Measurements from ENCODE around the gene MAPK8IP3. TPM values are rescaled to one million over a fixed set of nuclear protein-coding genes. Genes with fewer than 3 reads are reported as not detected.

Gene MAPK8IP3
- polyA plus RNA-seq, 1 donor (not counting 4 experiments of a cell fraction or from before 2014, with no cell fraction given), result 11.7 TPM

DNA sequence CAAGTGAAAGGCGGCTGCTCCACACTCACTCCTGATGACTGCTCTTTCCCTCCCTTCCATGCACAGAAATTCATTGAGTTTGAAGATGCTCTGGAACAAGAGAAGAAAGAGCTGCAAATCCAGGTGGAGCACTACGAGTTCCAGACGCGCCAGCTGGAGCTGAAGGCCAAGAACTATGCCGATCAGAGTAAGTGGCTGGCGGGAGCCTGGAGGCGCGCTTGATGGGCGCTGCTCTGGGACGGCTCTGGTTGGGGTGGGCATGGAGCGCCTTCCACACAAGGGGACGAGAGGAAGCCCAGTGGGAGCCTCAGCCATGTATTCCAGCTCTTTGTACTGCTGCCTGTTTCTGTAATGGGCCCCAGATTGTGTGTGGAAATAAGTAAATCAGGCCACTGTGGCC lies 18.5 kb downstream of the MAPK8IP3 start:
- Histone ChIP-seq H4K20me1 (ENCODE audit: control insufficient read depth, extremely low read depth, insufficient read depth, low read length) (peaks cover 2% of the 10 kb centered on the region), H3K27me3 (ENCODE audit: control insufficient read depth, extremely low read depth, insufficient read depth, low read length) (no peaks in the 10 kb centered on the region), H3K9me3 (ENCODE audit: control insufficient read depth, low read depth, low read length) (no peaks in the 10 kb centered on the region), H3K4me3 (ENCODE audit: control insufficient read depth in 2 of 3, extremely low read depth in 1 of 3, insufficient read depth in 2 of 3, low read depth in 1 of 3, low read length in 3 of 3) (no peak overlapping the region), H2AFZ (ENCODE audit: control insufficient read depth, low read length) (no peak overlapping the region), H3K27ac (ENCODE audit: control insufficient read depth, insufficient read depth, low read length) (no peak overlapping the region), H3K9ac (ENCODE audit: control insufficient read depth, extremely low read depth, insufficient read depth, low read length) (no peak overlapping the region), H3K79me2 (ENCODE audit: control insufficient read depth, insufficient read depth, low read length) (peaks cover 10% of the 10 kb centered on the region), H3K4me1 (ENCODE audit: control insufficient read depth, extremely low read depth, insufficient read depth, low read length) (peaks cover 17% of the 10 kb centered on the region), H3K36me3 (ENCODE audit: control insufficient read depth in 2 of 2, extremely low read depth in 1 of 2, insufficient read depth in 2 of 2, low read length in 2 of 2) (peaks cover 2 to 20% of the 10 kb centered on the region in 2 experiments), H3K9me1 (ENCODE audit: control insufficient read depth, extremely low read depth, insufficient read depth, low read length) (no peaks in the 10 kb centered on the region), H3K4me2 (ENCODE audit: control insufficient read depth, extremely low read depth, insufficient read depth, low read depth, low read length) (no peak overlapping the region)
- no peak for FAIRE-seq
- no peak for TF ChIP-seq EZH2 (IDR thresholded peaks at IDR 0.05; ENCODE audit: low read length)
- TF ChIP-seq, protein P1, sequence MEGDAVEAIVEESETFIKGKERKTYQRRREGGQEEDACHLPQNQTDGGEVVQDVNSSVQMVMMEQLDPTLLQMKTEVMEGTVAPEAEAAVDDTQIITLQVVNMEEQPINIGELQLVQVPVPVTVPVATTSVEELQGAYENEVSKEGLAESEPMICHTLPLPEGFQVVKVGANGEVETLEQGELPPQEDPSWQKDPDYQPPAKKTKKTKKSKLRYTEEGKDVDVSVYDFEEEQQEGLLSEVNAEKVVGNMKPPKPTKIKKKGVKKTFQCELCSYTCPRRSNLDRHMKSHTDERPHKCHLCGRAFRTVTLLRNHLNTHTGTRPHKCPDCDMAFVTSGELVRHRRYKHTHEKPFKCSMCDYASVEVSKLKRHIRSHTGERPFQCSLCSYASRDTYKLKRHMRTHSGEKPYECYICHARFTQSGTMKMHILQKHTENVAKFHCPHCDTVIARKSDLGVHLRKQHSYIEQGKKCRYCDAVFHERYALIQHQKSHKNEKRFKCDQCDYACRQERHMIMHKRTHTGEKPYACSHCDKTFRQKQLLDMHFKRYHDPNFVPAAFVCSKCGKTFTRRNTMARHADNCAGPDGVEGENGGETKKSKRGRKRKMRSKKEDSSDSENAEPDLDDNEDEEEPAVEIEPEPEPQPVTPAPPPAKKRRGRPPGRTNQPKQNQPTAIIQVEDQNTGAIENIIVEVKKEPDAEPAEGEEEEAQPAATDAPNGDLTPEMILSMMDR (optimal IDR thresholded peaks at IDR 0.05 in 1 of 3, IDR thresholded peaks at IDR 0.05 in 1 of 3, conservative IDR thresholded peaks at IDR 0.05 in 1 of 3; ENCODE audit: extremely low read depth in 1 of 3, insufficient read depth in 2 of 3, low read length in 3 of 3), result no peak
- dilution Hi-C loops (cut with MboI; ENCODE audit: extremely low pct_ligation_motif_present, low sequenced_read_pairs), result no loop called here
- DNase-seq (ENCODE audit: low read depth, low spot score), result no peak

DNA sequence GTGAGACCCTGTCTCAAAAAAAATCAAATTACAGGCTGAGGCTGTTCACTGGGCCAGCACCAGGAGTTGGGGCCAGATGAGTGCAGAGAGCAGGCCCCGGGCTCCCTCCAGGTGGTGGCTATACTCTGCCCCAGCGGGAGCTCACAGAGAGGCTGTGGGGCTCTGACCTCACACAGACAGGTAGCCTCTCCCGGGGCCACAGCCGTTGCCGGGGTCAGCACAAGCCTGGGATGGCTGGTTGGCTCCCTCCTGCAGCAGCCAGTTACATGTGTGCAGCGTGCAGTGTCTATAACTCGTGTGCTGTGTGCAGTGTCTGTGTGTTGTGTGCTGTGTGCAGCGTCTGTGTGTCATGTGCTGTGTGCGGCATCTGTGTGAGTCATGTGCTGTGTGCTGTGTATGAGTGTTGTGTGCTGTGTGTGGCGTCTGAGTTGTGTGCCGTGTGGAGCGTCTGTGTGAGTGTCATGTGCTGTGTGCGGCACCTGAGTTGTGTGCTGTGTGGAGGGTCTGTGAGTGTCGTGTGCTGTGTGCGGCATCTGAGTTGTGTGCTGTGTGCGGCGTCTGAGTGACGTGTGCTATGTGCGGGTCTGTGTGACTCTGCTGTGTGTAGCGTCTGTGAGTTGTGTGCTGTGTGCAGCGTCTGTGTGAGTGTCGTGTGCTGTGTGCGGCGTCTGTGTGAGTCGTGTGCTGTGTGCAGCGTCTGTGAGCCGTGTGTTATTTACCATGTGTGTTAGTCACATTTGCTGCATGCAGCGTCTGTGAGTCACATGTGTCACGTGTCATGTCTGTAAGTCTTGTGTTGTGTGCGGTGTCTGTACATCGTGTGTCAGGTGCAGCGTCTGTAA lies 20.9 kb downstream of the MAPK8IP3 start:
- dilution Hi-C loops (cut with MboI; ENCODE audit: extremely low pct_ligation_motif_present, low sequenced_read_pairs), result no loop called here

More for the DNA sequence above, 20.9 kb downstream of the MAPK8IP3 start:
- Histone ChIP-seq H3K9me3 (ENCODE audit: control insufficient read depth, low read depth, low read length) (no peaks in the 10 kb centered on the region), H3K4me1 (ENCODE audit: control insufficient read depth, extremely low read depth, insufficient read depth, low read length) (peaks cover 15% of the 10 kb centered on the region), H3K27ac (ENCODE audit: control insufficient read depth, insufficient read depth, low read length) (no peak overlapping the region), H4K20me1 (ENCODE audit: control insufficient read depth, extremely low read depth, insufficient read depth, low read length) (peaks cover 2% of the 10 kb centered on the region), H3K79me2 (ENCODE audit: control insufficient read depth, insufficient read depth, low read length) (peaks cover 6% of the 10 kb centered on the region), H3K9ac (ENCODE audit: control insufficient read depth, extremely low read depth, insufficient read depth, low read length) (no peak overlapping the region), H3K36me3 (ENCODE audit: control insufficient read depth in 2 of 2, extremely low read depth in 1 of 2, insufficient read depth in 2 of 2, low read length in 2 of 2) (peaks cover 5 to 19% of the 10 kb centered on the region in 2 experiments), H3K9me1 (ENCODE audit: control insufficient read depth, extremely low read depth, insufficient read depth, low read length) (no peaks in the 10 kb centered on the region), H3K4me2 (ENCODE audit: control insufficient read depth, extremely low read depth, insufficient read depth, low read depth, low read length) (no peak overlapping the region), H3K4me3 (ENCODE audit: control insufficient read depth in 2 of 3, extremely low read depth in 1 of 3, insufficient read depth in 2 of 3, low read depth in 1 of 3, low read length in 3 of 3) (no peak overlapping the region), H2AFZ (ENCODE audit: control insufficient read depth, low read length) (no peak overlapping the region), H3K27me3 (ENCODE audit: control insufficient read depth, extremely low read depth, insufficient read depth, low read length) (no peaks in the 10 kb centered on the region)
- TF ChIP-seq EZH2 (IDR thresholded peaks at IDR 0.05; ENCODE audit: low read length), result no peak
- TF ChIP-seq, protein P1 (optimal IDR thresholded peaks at IDR 0.05 in 1 of 3, IDR thresholded peaks at IDR 0.05 in 1 of 3, conservative IDR thresholded peaks at IDR 0.05 in 1 of 3; ENCODE audit: extremely low read depth in 1 of 3, insufficient read depth in 2 of 3, low read length in 3 of 3), result no peak
- no peak for DNase-seq (ENCODE audit: low read depth, low spot score)
- FAIRE-seq, result no peak

Data from keratinocyte (primary cell).